Measurements from ENCODE around the gene FN3KRP. TPM values are rescaled to one million over a fixed set of nuclear protein-coding genes. Genes with fewer than 3 reads are reported as not detected.
A peak's percentile ranks its signal among the peaks of the same experiment; 100 is the strongest.

The FN3KRP gene
- total and polyA plus RNA-seq, 2 of the 13 experiments (the other 11 are each of a cell fraction or from before 2014, with no cell fraction given), result 22.4 to 28.2 TPM

DNA sequence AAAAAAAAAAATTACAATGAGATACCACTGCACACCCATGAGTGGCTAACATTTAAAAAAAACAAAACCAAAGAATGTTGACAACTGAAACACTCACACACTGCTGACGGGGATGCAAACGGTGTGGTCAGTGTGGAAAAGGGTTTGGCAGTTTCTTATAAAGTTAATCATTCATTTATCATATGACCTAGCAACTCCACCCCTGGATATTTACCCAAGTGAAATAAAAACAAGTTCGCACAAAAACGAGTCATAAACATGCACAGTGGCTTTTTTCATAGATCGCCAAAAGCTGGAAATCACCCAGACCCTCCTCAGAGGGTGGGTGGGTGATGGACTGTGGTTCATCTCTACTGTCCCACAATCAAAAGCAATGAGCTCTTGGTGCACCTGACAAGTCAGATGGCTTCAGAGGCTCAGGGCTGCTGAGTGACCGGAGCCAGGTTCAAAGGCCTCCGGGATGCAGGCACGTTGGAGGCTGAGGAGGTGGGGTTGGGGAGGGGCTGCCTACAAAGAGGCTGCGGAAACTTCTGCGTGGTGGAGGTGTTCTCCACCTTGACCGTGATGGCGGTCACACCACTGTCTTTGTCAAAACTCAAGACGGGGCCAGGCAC is 32.2 kb upstream of the FN3KRP start:
- Histone ChIP-seq H3K4me3 (replicated peaks in 1 of 3; ENCODE audit: insufficient read depth in 1 of 3, low read depth in 2 of 3, low read length in 3 of 3) (no peak overlapping the region), H3K36me3 (replicated peaks in 1 of 2; ENCODE audit: control insufficient read depth in 1 of 2, insufficient read depth in 2 of 2, low read length in 2 of 2) (no peaks in the 10 kb centered on the region), H3K79me2 (ENCODE audit: insufficient read depth, low read length) (no peaks in the 10 kb centered on the region), H3K4me2 (ENCODE audit: low read depth, low read length) (peak overlapping the region; percentile 18; the same call in 1 of the 2 replicates), H3K9ac (ENCODE audit: insufficient read depth, low read depth, low read length) (no peak overlapping the region), H4K20me1 (ENCODE audit: insufficient read depth, low read length) (no peaks in the 10 kb centered on the region), H3K27me3 (ENCODE audit: control insufficient read depth in 1 of 2, insufficient read depth in 2 of 2, low read length in 2 of 2) (no peaks in the 10 kb centered on the region), H2AFZ (ENCODE audit: low read length) (no peak overlapping the region), H3K27ac (ENCODE audit: extremely low read length, insufficient read depth, low read length) (no peak overlapping the region), H3K9me3 (ENCODE audit: low read length) (peaks cover 8% of the 10 kb centered on the region), H3K4me1 (ENCODE audit: insufficient read depth, low read length) (peaks cover 41% of the 10 kb centered on the region)
- POLR2A ChIA-PET, result no interaction called here
- ATAC-seq (no peak), DNase-seq (ENCODE audit: low spot score) (no peak), FAIRE-seq (no peak)
- BruUV-seq (replicated peaks), result no TSS peak
- in situ Hi-C loops (cut with HindIII; ENCODE audit: extremely low pct_ligation_motif_present, low pct_unique_long_range_greater_than_20kb) (no loop called here), intact Hi-C loops (cut with micrococcal nuclease; ENCODE audit: unreplicated experiment) (loop anchor here (1.0 kb wide), 1 partner anchor 12 kb away; no protein-coding TSS in a partner anchor)
- TF ChIP-seq XBP1 (CRISPR knock-in tag; IDR thresholded peaks at IDR 0.05) (no peak), FOXA1 (IDR thresholded peaks at IDR 0.05) (no peak), FOXA1 (CRISPR knock-in tag; IDR thresholded peaks at IDR 0.05) (no peak), HNF4A (CRISPR knock-in tag; IDR thresholded peaks at IDR 0.05) (peak; percentile 25; the same call in 1 of the 2 replicates)
- 48% methylated on average over 13 of the region's 13 CpGs for WGBS (ENCODE audit: low lambda C conversion rate)
- CTCF ChIA-PET (ENCODE audit: low intra/inter-chr PET ratio, low total read pairs), result no interaction called here

DNA sequence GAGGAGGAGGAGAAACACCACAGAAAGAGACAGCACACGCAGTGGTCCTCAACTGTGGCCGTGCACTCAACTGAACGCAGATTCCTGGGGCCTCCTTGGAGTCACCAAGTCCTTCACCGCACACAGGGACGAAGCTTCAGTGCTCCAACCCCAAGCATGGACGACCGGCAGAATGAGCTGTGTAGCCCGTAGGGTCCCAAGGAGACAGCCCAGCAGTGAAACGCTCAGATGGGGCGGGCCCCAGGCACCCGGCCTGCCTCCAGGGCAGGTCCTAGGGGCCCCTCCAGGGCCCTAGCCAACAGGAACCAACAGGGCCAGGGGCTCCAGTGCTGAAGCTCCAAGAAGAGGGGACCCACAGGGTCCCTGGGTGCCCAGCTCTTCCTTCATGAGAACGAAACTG is 31.2 kb upstream of the FN3KRP start:
- in situ Hi-C loops (cut with HindIII; ENCODE audit: extremely low pct_ligation_motif_present, low pct_unique_long_range_greater_than_20kb), result no loop called here
- DNase-seq (ENCODE audit: low spot score), result no peak
- intact Hi-C loops (cut with micrococcal nuclease; ENCODE audit: unreplicated experiment), result no loop called here
- no peaks in the 10 kb centered on the region for H3K36me3 ChIP-seq (replicated peaks in 1 of 2; ENCODE audit: control insufficient read depth in 1 of 2, insufficient read depth in 2 of 2, low read length in 2 of 2)
- no peaks in the 10 kb centered on the region for H3K27me3 ChIP-seq (ENCODE audit: control insufficient read depth in 1 of 2, insufficient read depth in 2 of 2, low read length in 2 of 2)
- H3K79me2 ChIP-seq (ENCODE audit: insufficient read depth, low read length), result no peaks in the 10 kb centered on the region
- peaks cover 8% of the 10 kb centered on the region for H3K9me3 ChIP-seq (ENCODE audit: low read length)
- peak; percentile 26; the same call in 1 of the 3 replicates for ATAC-seq
- no peak overlapping the region for H3K4me3 ChIP-seq (replicated peaks in 1 of 3; ENCODE audit: insufficient read depth in 1 of 3, low read depth in 2 of 3, low read length in 3 of 3)
- no peak for FAIRE-seq
- peaks cover 33% of the 10 kb centered on the region for H3K4me1 ChIP-seq (ENCODE audit: insufficient read depth, low read length)
- H3K27ac ChIP-seq (ENCODE audit: extremely low read length, insufficient read depth, low read length), result no peak overlapping the region
- BruUV-seq (replicated peaks), result no TSS peak
- ChIA-PET POLR2A (no interaction called here), CTCF (ENCODE audit: low intra/inter-chr PET ratio, low total read pairs) (no interaction called here)
- H2AFZ ChIP-seq (ENCODE audit: low read length), result no peak overlapping the region
- H3K4me2 ChIP-seq (ENCODE audit: low read depth, low read length), result no peak overlapping the region
- H4K20me1 ChIP-seq (ENCODE audit: insufficient read depth, low read length), result no peaks in the 10 kb centered on the region
- no peak overlapping the region for H3K9ac ChIP-seq (ENCODE audit: insufficient read depth, low read depth, low read length)
- 93% methylated on average over 12 of the region's 12 CpGs for WGBS (ENCODE audit: low lambda C conversion rate)
- TF ChIP-seq ZFAT (CRISPR knock-in tag; conservative IDR thresholded peaks at IDR 0.05) (no peak), SMAD9 (CRISPR knock-in tag; IDR thresholded peaks at IDR 0.05) (no peak), NFKB2 (CRISPR knock-in tag; IDR thresholded peaks at IDR 0.05; ENCODE audit: borderline replicate concordance) (no peak), SP1 (IDR thresholded peaks at IDR 0.05) (no peak), SP1 (CRISPR knock-in tag; IDR thresholded peaks at IDR 0.05) (no peak), ZNF382 (CRISPR knock-in tag; IDR thresholded peaks at IDR 0.05; ENCODE audit: borderline replicate concordance) (no peak), XBP1 (CRISPR knock-in tag; IDR thresholded peaks at IDR 0.05) (no peak), SOX5 (CRISPR knock-in tag; IDR thresholded peaks at IDR 0.05; ENCODE audit: borderline replicate concordance) (no peak), ZNF441 (CRISPR knock-in tag; IDR thresholded peaks at IDR 0.05; ENCODE audit: borderline replicate concordance) (no peak), ONECUT2 (CRISPR knock-in tag; IDR thresholded peaks at IDR 0.05) (no peak)
- TF ChIP-seq, protein P1, sequence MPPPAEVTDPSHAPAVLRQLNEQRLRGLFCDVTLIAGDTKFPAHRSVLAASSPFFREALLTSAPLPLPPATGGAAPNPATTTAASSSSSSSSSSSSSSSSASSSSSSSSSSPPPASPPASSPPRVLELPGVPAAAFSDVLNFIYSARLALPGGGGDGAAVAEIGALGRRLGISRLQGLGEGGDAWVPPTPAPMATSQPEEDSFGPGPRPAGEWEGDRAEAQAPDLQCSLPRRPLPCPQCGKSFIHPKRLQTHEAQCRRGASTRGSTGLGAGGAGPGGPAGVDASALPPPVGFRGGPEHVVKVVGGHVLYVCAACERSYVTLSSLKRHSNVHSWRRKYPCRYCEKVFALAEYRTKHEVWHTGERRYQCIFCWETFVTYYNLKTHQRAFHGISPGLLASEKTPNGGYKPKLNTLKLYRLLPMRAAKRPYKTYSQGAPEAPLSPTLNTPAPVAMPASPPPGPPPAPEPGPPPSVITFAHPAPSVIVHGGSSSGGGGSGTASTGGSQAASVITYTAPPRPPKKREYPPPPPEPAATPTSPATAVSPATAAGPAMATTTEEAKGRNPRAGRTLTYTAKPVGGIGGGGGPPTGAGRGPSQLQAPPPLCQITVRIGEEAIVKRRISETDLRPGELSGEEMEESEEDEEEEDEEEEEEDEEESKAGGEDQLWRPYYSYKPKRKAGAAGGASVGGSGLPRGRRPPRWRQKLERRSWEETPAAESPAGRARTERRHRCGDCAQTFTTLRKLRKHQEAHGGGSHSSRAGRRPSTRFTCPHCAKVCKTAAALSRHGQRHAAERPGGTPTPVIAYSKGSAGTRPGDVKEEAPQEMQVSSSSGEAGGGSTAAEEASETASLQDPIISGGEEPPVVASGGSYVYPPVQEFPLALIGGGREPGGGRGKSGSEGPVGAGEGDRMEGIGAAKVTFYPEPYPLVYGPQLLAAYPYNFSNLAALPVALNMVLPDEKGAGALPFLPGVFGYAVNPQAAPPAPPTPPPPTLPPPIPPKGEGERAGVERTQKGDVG (CRISPR knock-in tag; IDR thresholded peaks at IDR 0.05; ENCODE audit: borderline replicate concordance), result no peak
- TF ChIP-seq, protein P2, sequence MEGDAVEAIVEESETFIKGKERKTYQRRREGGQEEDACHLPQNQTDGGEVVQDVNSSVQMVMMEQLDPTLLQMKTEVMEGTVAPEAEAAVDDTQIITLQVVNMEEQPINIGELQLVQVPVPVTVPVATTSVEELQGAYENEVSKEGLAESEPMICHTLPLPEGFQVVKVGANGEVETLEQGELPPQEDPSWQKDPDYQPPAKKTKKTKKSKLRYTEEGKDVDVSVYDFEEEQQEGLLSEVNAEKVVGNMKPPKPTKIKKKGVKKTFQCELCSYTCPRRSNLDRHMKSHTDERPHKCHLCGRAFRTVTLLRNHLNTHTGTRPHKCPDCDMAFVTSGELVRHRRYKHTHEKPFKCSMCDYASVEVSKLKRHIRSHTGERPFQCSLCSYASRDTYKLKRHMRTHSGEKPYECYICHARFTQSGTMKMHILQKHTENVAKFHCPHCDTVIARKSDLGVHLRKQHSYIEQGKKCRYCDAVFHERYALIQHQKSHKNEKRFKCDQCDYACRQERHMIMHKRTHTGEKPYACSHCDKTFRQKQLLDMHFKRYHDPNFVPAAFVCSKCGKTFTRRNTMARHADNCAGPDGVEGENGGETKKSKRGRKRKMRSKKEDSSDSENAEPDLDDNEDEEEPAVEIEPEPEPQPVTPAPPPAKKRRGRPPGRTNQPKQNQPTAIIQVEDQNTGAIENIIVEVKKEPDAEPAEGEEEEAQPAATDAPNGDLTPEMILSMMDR (CRISPR knock-in tag; IDR thresholded peaks at IDR 0.05), result no peak
